GM21360 (cell line): ENCODE data around the gene CDK5.

Experiments used
- ATAC-seq: cut with Tn5 transposase; IDR thresholded peaks from one replicate; pipeline ENCODE4 v1.9.1; 2021; ENCODE audit warnings: mild to moderate bottlenecking, moderate library complexity; ENCODE audit not compliant: unreplicated experiment

The CDK5 gene

DNA sequence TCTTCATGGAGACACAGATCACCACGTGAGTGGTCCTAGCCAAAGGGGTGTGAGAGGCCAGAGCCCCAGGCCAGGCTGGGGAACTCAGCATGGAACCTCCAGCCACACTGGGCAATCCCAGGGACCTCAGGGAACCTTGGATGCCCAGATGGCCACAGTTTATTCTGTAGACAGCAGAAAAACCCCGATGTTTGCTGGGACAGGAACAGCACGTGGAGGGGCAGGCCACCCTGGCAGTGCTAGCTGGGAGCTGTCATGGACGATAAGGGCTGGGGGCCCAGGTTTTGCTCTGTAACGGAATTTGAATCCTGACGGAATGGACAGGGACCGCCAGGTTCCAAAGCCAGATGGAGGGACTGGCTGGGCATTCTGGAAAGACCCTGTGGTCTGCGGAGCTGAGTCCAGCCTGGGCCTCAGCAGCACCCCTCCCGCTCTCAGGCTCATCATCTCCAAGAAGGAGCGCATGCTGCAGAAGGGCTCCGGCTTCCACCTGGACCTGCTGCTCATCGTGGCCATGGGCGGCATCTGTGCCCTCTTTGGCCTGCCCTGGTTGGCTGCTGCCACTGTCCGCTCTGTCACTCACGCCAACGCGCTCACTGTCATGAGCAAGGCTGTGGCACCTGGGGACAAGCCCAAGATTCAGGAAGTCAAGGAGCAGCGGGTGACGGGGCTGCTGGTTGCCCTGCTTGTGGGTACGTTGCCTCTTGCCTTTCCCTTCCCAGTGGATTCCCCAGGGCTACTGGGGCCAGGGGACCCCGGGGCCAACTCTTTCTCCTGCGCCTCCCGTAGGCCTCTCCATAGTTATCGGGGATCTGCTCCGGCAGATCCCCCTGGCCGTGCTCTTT lies 17.3 kb upstream of the CDK5 start:
- no peak for ATAC-seq

- no peak for ATAC-seq
Observed at GRCh38 chr7:151073990-151074389, 16.3 kb upstream of the CDK5 start.

GRCh38 chr7:151071032-151071866 lies 13.6 kb upstream of the CDK5 start:
- no peak for ATAC-seq

DNA sequence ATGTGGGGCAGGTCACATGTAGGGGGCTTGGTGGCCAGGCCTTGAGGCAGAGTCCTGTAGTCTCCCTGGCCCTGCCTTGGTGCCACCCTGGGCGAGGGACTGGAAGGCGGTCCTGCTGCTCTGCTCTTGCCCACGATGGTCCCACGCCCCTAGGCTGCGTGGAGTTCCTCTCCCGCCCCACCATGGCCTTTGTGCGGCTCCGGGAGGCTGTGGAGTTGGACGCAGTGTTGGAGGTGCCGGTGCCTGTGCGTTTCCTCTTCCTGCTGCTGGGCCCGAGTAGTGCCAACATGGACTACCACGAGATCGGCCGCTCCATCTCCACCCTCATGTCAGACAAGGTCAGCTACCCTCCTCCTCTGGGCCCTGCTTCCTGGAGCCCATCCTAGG lies 12.9 kb upstream of the CDK5 start:
- ATAC-seq = no peak

GRCh38 chr7:151069841-151070573 lies 12.3 kb upstream of the CDK5 start:
- no peak for ATAC-seq

DNA sequence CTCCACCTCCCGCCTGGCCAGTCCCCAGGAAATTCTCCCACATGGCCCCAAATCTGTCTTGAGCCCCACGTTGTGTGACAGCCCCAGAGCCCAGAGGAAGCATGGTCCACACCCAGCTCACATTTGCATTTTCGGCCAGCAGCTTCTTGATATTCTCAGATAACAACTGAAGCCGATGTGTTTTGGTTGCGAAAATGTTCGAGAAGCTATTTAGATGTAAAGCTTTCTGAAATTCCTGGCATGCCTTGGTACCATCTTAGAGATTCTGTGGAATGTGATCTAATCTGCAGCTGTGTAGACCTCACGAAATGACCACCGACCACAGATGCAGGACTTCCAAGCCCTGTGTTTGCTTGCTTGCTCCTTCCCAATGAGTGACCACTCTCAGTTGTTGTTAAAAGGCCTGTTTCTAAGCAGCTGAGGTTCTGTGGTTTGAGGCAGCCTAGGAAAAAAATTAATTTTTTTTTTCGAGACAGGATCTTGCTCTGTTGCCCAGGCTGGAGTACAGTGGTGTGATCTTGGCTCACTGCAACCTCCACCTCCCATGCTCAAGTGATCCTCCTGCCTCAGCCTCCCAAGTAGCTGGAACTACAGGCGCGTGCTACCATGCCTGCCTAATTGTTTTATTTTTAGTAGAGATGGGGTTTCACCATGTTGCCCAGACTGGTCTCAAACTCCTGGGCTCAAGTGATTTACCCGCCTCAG lies 10.5 kb upstream of the CDK5 start:
- ATAC-seq = no peak

DNA sequence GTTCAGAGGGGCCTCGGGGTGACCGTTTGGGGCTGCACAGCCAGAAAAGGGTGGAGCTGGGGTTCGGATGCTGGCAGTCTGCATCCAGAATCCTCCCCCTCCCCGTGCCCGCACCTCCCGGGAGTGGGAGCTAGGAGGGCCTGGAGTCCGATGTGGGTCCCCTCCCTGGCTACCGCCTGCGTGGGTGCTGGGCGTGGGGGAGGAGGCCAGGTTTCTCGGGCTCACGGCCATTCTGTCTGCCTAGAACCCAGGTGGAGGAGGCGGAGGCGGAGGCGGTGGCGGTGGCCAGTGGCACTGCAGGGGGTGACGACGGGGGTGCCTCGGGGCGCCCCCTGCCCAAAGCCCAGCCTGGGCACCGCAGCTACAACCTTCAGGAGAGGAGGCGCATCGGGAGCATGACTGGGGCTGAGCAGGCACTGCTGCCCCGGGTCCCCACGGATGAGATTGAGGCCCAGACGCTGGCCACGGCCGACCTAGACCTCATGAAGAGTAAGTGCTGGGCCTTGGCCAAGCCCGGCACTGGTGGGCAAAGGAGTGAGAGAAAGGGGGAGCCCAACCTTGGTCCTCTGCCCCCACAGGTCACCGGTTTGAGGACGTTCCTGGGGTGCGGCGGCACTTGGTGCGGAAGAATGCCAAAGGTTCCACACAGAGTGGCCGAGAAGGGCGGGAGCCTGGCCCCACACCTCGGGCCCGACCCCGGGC lies 8.7 kb upstream of the CDK5 start:
- no peak for ATAC-seq

DNA sequence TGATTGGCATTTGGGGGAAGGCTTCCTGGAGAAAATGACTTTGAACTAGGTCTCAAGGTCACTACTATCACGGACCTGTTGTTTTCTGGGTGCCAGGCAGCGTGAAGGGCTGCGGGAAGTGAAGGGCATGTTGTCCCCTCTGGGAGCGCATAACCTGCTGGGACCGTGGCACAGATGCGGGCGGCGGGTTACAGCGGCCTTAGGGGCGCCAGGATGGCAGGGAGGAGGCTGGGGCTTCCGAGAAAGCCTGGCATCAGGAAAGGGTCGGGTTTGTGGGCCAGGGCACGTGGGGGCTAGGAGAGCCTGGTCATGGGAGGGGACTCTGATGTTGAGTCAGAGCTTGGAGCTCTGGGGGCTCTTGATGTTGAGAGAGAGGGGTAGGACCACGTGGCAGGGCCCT lies 7.8 kb upstream of the CDK5 start:
- ATAC-seq = no peak

- no peak for ATAC-seq
Observed at GRCh38 chr7:151064993-151065392, 7.3 kb upstream of the CDK5 start.

DNA sequence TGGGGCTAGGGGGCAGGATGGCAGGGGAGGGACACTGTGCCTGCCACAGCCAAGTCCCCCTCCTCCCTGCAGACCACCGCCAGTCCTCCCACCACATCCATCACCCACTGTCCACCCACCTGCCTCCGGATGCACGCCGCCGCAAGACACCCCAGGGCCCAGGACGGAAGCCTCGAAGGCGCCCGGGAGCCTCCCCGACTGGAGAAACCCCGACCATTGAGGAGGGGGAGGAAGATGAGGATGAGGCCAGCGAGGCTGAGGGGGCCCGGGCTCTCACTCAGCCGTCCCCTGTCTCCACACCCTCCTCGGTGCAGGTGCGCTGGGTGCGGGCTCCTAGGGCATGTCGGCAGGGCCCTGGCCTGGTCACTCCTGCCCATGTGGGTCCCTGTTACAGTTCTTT lies 6.8 kb upstream of the CDK5 start:
- no peak for ATAC-seq

DNA sequence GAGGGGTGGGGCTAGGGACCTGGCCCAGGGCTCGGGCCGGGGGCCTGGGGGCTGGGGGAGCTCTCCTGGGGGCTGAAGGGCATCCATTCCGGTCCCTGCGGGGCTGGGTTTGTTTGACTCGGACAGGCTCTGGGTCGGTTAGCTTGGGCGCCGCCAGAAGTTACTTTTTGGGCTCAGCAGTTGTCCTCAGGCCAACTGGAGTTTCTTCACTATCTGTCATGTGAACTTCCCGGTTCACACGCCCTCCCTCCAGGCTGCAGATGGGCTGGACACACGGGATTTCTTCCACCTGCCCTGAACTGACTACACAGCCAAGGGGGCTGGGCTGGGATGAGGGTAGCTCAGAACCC lies 5.5 kb upstream of the CDK5 start:
- ATAC-seq = no peak

- no peak for ATAC-seq
Observed at GRCh38 chr7:151062399-151063211, 4.9 kb upstream of the CDK5 start.

DNA sequence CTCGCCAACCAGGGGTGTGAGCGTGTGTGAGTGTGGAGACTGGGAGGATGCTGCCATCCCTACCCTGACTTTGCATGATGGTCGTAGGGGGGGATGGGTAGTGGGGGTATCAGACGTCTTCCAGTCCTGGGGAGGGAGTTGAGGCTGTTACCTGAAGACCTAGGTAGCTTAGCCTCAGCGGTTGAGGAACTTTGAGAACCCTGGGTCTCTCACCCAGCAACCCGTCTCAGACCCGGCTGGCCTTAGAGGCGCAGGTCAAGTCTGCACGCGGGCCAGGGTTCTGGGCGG lies 4.4 kb upstream of the CDK5 start:
- ATAC-seq = no peak

GRCh38 chr7:151061213-151062110 lies 3.8 kb upstream of the CDK5 start:
- no peak for ATAC-seq

GRCh38 chr7:151060416-151061212 lies 2.9 kb upstream of the CDK5 start:
- no peak for ATAC-seq

DNA sequence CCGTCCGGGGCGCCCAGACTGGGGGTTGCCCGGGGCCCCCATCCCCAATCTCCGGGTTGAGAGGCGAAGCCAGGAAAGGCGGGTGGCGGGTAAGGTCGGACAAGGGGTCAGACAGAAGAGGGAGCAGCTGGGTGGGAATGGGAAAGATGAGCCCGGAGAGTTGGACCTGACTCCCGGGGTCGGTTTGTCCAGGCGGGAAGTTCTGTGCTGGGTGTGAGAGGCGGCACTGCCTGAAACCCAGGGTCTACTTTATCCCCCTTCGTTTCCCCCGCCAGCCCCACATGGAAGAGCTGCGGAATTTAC lies 2.4 kb upstream of the CDK5 start:
- no peak for ATAC-seq

GRCh38 chr7:151059367-151060112 lies 1.8 kb upstream of the CDK5 start, which contains the start of gene SLC4A2:
SLC4A2 (plus strand) TSS chr7:151059589; CDS start chr7:151061988, 2,399 bp downstream.
- ATAC-seq = peak; percentile 25
